ENCODE data around the gene LMBR1L. TPM values are rescaled to one million over a fixed set of nuclear protein-coding genes. Genes with fewer than 3 reads are reported as not detected.
A peak's percentile ranks its signal among the peaks of the same experiment; 100 is the strongest.

The LMBR1L gene
- total RNA-seq, 1 experiment from 2014 or later: 78.2 TPM

- no peak overlapping the region for H3K27ac Mint-ChIP-seq
- peaks cover 3% of the 10 kb centered on the region; the same call in 1 of the 2 replicates for H3K36me3 Mint-ChIP-seq
- ChIA-PET CTCF (interaction anchor here (0.6 to 7.8 kb wide), 10 partner anchors 12 to 220 kb away, joined by 3 to 73 read pairs (median 6); no protein-coding TSS in a partner anchor), POLR2A (interaction anchor here (1.2 to 1.9 kb wide), 3 partner anchors 23 to 49 kb away, joined by 3 to 6 read pairs (median 5); partner anchors contain the start of gene LMBR1L)
- no peak for DNase-seq (ENCODE audit: low spot score)
- H3K9me3 Mint-ChIP-seq: no peaks in the 10 kb centered on the region
- TF ChIP-seq GRHL2 (CRISPR knock-in tag; IDR thresholded peaks at IDR 0.05; ENCODE audit: insufficient replicate concordance, severe bottlenecking): no peak
- TF ChIP-seq CDX4 (CRISPR knock-in tag; IDR thresholded peaks at IDR 0.05; ENCODE audit: borderline replicate concordance): no peak
- TF ChIP-seq MYBL2 (CRISPR knock-in tag; IDR thresholded peaks at IDR 0.05): no peak
- no peak for TF ChIP-seq HMGA2 (CRISPR knock-in tag; IDR thresholded peaks at IDR 0.05)
- TF ChIP-seq, protein P1, sequence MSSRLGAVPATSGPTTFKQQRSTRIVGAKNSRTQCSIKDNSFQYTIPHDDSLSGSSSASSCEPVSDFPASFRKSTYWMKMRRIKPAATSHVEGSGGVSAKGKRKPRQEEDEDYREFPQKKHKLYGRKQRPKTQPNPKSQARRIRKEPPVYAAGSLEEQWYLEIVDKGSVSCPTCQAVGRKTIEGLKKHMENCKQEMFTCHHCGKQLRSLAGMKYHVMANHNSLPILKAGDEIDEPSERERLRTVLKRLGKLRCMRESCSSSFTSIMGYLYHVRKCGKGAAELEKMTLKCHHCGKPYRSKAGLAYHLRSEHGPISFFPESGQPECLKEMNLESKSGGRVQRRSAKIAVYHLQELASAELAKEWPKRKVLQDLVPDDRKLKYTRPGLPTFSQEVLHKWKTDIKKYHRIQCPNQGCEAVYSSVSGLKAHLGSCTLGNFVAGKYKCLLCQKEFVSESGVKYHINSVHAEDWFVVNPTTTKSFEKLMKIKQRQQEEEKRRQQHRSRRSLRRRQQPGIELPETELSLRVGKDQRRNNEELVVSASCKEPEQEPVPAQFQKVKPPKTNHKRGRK (CRISPR knock-in tag; IDR thresholded peaks at IDR 0.05; ENCODE audit: borderline replicate concordance): no peak
- no peak for TF ChIP-seq CTCF (IDR thresholded peaks at IDR 0.05)
- no peak for TF ChIP-seq ZNF281 (CRISPR knock-in tag; IDR thresholded peaks at IDR 0.05)
- TF ChIP-seq, protein P2, sequence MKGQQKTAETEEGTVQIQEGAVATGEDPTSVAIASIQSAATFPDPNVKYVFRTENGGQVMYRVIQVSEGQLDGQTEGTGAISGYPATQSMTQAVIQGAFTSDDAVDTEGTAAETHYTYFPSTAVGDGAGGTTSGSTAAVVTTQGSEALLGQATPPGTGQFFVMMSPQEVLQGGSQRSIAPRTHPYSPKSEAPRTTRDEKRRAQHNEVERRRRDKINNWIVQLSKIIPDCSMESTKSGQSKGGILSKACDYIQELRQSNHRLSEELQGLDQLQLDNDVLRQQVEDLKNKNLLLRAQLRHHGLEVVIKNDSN (CRISPR knock-in tag; IDR thresholded peaks at IDR 0.05): no peak
- no peak for TF ChIP-seq NFATC4 (CRISPR knock-in tag; IDR thresholded peaks at IDR 0.05)
- TF ChIP-seq PRDM15 (CRISPR knock-in tag; IDR thresholded peaks at IDR 0.05): no peak
- no peak for TF ChIP-seq ATF1 (CRISPR knock-in tag; IDR thresholded peaks at IDR 0.05)
- TF ChIP-seq SMAD4 (CRISPR knock-in tag; IDR thresholded peaks at IDR 0.05): no peak
- no peak for TF ChIP-seq IRF1 (CRISPR knock-in tag; IDR thresholded peaks at IDR 0.05)
- TF ChIP-seq CBFB (CRISPR knock-in tag; IDR thresholded peaks at IDR 0.05; ENCODE audit: low read depth): no peak
- no peak for TF ChIP-seq ZNF232 (CRISPR knock-in tag; IDR thresholded peaks at IDR 0.05)
- TF ChIP-seq, protein P3, sequence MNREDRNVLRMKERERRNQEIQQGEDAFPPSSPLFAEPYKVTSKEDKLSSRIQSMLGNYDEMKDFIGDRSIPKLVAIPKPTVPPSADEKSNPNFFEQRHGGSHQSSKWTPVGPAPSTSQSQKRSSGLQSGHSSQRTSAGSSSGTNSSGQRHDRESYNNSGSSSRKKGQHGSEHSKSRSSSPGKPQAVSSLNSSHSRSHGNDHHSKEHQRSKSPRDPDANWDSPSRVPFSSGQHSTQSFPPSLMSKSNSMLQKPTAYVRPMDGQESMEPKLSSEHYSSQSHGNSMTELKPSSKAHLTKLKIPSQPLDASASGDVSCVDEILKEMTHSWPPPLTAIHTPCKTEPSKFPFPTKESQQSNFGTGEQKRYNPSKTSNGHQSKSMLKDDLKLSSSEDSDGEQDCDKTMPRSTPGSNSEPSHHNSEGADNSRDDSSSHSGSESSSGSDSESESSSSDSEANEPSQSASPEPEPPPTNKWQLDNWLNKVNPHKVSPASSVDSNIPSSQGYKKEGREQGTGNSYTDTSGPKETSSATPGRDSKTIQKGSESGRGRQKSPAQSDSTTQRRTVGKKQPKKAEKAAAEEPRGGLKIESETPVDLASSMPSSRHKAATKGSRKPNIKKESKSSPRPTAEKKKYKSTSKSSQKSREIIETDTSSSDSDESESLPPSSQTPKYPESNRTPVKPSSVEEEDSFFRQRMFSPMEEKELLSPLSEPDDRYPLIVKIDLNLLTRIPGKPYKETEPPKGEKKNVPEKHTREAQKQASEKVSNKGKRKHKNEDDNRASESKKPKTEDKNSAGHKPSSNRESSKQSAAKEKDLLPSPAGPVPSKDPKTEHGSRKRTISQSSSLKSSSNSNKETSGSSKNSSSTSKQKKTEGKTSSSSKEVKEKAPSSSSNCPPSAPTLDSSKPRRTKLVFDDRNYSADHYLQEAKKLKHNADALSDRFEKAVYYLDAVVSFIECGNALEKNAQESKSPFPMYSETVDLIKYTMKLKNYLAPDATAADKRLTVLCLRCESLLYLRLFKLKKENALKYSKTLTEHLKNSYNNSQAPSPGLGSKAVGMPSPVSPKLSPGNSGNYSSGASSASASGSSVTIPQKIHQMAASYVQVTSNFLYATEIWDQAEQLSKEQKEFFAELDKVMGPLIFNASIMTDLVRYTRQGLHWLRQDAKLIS (CRISPR knock-in tag; IDR thresholded peaks at IDR 0.05; ENCODE audit: borderline replicate concordance): no peak
- TF ChIP-seq, protein P4, sequence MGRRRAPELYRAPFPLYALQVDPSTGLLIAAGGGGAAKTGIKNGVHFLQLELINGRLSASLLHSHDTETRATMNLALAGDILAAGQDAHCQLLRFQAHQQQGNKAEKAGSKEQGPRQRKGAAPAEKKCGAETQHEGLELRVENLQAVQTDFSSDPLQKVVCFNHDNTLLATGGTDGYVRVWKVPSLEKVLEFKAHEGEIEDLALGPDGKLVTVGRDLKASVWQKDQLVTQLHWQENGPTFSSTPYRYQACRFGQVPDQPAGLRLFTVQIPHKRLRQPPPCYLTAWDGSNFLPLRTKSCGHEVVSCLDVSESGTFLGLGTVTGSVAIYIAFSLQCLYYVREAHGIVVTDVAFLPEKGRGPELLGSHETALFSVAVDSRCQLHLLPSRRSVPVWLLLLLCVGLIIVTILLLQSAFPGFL (CRISPR knock-in tag; IDR thresholded peaks at IDR 0.05; ENCODE audit: borderline replicate concordance): no peak
- no peak for TF ChIP-seq ESRRA (CRISPR knock-in tag; IDR thresholded peaks at IDR 0.05; ENCODE audit: borderline replicate concordance)
- H3K4me3 Mint-ChIP-seq: peak overlapping the region; percentile 99
- no peak for ATAC-seq
- peaks cover 17% of the 10 kb centered on the region for H3K4me1 Mint-ChIP-seq
- peaks cover 20% of the 10 kb centered on the region for H3K27me3 Mint-ChIP-seq (ENCODE audit: low read depth)
Observed at GRCh38 chr12:49068879-49069506, 41.7 kb downstream of the LMBR1L start.
